Muscle of back (tissue), 11 donors: ENCODE measurements around the gene RAP1GAP2. TPM values are rescaled to one million over a fixed set of nuclear protein-coding genes. Genes with fewer than 3 reads are reported as not detected.
"Not testable (repeated sequence)": the region's sequence is repeated elsewhere in the genome, so short reads cannot be mapped to it uniquely, and the experiment has no call there.

ENCODE experiments used
- DNase-seq, 3 donors: peaks; one replicate each; pipeline versions ENCODE4 v3.0.0 to v3.0.0-alpha.2; 2013
- polyA plus RNA-seq, 10 donors: library from polyadenylated mRNA; unstranded; fragments of 120-200 nt; gene quantifications; one replicate each; pipeline ENCODE4 v1.2.1, GENCODE V29; 2013; ENCODE audit not compliant: insufficient read length in 10 of 10

The RAP1GAP2 gene
- polyA plus RNA-seq, 10 donors = 1.5 to 3.7 (median 2.7) TPM

DNA sequence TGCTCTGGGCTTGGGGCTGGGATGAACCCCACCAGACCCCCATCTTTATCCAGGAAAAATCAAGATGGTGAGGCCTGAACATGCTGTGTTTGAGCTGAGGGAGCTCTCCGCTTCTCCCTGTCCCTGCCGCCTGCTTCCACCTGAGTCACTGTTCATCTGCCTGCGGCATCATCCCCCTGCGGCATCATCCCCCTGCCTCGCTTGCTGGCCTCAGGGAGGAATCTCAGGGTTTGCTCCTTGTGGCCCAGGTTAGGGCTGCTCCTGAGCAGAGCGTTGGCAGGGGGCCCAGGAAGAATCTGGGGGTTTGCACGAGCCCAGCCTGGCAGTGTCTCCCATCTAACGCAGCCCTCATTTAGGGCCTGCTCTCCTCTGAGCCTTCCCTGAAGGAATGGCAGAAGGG, 11.4 kb upstream of the RAP1GAP2 start:
- DNase-seq = no peak

- not testable (repeated sequence) for DNase-seq
Measured at GRCh38 chr17:2785376-2785775, 10.9 kb upstream of the RAP1GAP2 start.

- peak; percentile 47 to 78 (median 67) for DNase-seq
Measured at GRCh38 chr17:2786176-2786881, 9.9 kb upstream of the RAP1GAP2 start.

- DNase-seq = no peak
Measured at GRCh38 chr17:2789700-2790099, 6.5 kb upstream of the RAP1GAP2 start.

DNA sequence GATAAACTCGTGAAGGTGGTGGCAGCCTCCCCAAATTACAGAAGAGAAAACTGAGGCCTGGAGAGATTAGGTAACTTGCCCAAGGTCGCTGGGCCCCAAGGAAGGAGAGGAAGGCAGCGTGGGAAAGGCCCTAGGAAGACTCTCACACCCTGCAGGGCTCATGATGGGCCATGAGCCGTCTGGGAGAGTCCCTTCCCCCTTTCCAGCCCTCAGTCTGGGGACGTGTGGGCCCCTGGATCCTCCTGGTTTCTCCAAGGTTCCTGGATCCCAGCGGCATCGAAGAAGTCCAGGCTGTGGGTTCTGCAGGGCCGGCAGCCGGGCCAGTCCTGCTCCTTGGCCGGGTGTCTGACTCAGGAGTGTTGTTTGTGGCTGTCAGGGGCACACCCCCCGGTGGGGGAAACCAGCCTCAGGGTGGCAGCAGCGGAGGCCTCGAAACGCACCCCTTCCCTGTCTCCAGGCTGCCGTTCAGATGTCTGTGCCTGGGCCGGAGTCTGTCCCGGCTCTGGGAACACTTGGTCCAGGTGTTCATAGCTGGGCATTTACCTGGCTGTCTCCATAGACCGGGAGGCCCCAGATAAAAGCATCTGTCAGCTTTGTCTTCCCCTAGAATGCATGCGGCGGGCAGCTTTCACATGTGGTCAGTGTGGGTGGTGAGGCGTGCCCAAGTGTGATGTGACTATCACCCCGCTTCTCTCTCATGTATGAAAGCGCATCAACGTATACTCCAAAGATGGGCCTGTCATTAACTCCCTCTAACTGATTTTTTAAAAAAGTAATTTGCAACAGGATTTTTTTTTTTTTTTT, 3.7 kb upstream of the RAP1GAP2 start:
- DNase-seq = no peak

GRCh38 chr17:2794111-2794803, 2.0 kb upstream of the RAP1GAP2 start:
- DNase-seq = no peak

DNA sequence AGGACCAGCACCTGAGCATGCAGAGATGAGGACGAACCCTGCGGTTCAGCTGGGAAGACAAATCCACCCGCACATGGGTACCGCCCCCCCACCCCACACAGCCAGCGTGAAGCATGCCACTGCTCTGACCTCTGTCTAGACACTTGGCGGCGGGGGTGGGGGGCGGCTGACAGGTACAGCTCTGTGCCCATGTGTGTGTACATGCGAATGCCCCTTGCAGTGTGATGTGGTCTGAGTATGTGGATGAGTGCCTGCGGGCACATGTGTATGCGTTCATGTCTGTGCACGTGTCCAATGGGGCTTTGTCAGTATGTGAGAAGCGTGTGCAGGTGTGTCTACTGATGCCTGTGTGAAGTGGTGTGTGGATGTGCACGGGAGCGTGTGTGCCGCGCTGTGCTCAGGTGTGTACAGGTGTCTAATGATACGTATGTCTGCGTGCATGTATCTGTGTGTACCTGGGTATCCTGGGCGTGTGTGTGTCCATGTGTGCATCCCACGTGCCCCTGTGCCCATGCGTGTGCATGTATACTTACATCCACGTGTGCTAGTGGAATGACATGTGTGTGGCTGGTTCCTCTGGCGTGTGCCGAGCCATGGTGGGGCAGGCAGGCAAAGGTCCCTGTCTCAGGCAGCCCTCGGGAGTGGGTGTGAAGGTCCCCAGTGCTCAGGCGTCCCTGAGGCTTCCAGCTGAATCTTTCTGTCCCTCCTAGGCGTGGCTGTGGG, 636 bp upstream of the RAP1GAP2 start:
- no peak for DNase-seq

- DNase-seq = no peak
Measured at GRCh38 chr17:2797226-2797625, 988 bp downstream of the RAP1GAP2 start.

DNA sequence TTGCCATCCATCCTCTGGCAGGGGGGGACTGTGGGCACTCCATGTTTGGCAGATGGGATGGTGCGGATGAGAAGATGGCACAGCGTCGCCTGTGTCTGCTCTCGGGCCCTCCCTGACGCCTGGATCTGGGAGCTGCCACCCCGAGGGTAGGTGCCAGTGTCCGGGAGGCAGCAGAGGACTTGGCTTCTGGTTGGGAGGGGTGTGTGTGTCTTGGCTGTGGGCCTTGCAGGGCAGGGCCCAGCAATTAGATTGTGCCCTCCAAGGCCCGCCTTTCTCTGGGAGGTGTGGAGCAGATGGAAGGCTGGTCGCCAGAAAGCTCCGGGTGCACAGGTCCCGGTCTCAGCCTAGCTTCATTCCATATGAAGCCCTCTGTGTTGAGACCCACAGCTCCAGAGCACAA, 1.4 kb downstream of the RAP1GAP2 start:
- DNase-seq = no peak

DNA sequence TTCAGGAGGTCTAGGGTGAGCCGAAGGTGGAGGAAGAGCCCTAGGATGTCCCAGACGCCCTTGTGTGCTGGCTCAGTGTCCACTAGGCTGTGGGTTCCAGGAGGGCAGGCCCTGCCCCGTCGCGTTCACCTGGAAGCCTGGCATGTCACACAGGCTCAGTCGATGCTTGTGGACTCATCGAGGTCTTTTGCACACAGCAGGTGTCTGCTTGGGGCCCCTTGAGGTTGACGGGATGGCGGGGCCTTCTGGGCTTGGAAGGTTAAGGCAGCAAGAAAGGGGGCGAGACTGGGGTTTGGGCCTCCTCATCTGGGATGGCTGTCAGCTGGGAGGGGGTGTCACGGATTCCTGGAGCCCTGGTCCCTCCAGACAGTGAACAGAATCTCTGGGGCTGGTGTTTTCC, 1.9 kb downstream of the RAP1GAP2 start:
- no peak for DNase-seq

GRCh38 chr17:2798678-2799077, 2.4 kb downstream of the RAP1GAP2 start:
- no peak for DNase-seq

- no peak for DNase-seq
Measured at GRCh38 chr17:2799653-2800052, 3.4 kb downstream of the RAP1GAP2 start.

DNA sequence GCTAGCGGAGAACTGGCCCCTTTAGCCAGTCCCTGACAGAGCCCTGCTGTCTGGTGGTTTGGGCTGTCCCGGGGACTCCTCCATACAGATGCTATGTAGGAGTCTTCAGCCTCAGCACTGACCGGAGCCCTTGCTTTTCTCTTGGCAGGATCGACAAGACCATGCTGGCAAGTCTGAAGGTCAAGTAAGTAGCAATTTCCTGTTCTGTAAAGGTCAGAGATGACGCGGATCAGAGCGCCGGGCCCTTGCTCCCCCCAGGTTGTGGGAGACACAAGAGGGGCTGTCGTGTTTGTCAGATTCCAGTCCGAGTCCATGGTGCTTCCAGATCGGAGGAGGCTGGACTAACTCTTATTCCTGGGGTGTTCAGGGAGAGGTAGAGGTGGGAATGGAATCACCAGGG, 4.1 kb downstream of the RAP1GAP2 start:
- no peak for DNase-seq

DNA sequence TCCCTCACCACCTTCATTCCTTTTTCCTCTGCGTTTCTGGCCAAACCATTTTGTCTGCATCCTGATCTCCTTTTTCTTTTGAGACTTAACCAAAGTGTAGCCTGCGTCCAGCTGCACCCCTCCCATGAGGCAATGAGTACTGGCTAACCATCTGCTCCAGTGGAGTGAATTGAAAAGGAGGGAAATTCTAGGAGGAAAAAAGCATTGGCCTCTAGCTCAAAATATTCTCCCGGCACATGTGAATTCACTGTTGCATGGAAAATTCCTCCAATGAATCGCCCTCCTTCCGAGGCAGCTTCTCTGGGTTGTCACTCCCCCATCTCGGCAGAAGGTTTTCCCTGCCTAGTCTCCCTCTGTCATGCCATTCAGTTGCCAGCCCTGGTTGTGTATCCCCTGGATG, 5.6 kb downstream of the RAP1GAP2 start:
- DNase-seq = no peak

GRCh38 chr17:2802574-2802973, 6.3 kb downstream of the RAP1GAP2 start:
- no peak for DNase-seq

- no peak for DNase-seq
Measured at GRCh38 chr17:2803386-2803785, 7.1 kb downstream of the RAP1GAP2 start.

DNA sequence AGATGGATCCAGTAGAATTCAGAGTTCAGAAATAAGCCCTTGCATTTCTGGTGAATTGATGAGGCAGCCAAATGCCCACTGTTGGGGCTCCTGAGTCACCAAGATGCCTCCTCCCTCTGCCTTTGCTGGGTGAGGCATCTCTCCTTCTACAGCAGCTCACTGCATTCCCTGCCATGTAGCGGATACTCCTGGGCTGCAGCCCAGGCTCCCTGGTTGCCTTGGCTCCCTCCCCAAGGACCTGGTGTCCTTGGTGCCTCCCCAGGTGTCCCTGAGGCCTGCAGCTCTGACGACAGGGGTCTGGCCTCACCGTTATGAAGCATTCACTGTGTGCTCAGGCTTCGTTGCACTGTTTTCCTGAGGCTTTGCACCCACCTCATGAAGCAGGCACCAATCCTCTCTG, 7.7 kb downstream of the RAP1GAP2 start:
- no peak for DNase-seq

DNA sequence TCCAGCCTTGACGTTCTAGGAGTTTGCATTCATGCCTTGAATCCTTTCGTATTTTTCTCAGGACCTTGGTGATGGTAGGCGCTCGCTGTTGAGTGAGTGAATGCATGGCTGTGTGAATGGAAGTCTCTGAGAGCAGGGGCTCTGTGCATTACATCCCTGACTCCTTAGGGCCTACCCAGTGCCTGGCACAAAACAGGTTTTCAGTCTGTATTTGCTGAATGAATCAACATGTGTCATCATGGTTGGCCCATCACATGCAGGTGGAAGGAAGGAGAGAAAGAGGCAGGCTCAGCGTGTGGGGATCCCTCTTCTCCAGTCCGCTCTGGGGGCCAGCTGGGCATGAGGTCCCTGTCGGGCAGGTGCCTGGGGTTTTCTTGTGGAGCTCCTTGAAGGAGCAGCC, 8.7 kb downstream of the RAP1GAP2 start:
- no peak for DNase-seq

- DNase-seq = no peak
Measured at GRCh38 chr17:2805961-2806360, 9.7 kb downstream of the RAP1GAP2 start.

DNA sequence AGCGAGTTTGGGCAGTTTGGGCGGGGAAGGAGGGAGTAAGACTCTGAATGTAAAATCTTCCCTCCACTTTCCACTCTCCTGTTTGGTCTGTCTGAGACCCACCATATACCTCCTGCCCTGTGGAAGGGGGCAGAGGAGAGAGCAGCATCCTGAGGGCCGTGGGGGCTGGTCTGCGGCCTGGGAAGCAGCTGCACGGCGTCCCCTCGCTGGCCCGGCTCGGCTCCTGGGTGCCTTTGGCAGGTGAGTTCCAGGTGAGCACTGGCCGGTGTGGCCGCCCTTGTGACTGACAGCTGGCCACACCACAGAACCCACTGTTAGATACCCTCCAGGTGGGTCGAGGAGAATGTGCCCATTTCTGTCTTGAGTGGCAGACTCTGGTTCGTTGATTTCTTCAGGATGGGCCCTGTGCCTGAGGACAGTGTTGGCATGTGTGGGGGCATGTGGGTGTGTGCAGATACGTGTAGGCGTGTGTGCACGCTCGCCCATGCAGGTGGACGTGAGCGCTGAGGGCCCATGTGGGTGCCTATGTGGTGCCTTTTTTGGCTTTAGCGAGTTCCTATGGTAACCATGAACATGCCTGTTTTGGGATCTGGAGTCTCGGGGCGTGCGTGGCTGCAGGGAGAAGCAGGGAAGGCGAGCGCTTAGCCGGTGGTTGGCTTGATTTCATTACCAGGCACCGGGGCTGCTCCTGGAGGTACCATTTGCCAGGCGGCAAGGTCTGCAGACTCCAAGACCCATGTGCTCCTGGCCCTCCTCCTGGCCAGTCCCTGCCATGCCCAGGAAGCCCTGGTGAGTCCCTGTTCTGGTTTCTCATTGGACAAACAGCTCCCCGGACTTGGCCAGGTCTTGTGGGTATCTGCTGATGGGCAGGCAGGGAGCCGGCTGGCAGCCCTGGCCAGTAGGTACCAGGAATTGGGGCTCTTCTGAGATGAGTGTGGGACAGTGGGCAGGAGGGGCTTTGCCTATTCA, 12.4 kb downstream of the RAP1GAP2 start:
- DNase-seq = no peak

DNA sequence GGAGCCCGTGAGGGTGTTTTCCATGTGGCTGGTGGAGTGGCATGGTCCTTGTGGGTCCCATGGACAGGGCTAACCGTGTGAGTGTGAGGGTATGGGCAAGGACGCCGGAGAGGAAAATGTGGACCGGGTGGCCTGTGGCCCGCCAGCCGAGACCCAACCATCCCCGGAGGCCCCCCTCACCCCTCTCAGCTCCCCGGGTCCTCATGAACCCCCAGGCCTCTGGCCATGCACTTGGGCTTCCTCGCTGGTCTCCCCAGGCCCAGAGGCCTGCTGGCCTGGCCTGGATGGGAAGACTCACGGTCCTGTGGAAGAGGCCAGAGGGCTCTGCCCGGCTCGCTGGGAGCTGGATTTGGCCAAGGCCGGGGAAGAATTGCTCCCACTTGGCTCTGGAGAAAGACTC, 13.1 kb downstream of the RAP1GAP2 start:
- no peak for DNase-seq
